KMS-11 (cell line): Measurements from ENCODE around the gene DPH6.
"Not testable (repeated sequence)": the region's sequence is repeated elsewhere in the genome, so short reads cannot be mapped to it uniquely, and the experiment has no call there.

Experiments used
- H2AFZ ChIP-seq: fragments of 200-600 bp; sonication (generic); 2 replicates; pipeline ENCODE4 v1.6.1; 2016; ENCODE audit warnings: antibody characterized with exemption, mixed run types, low read depth
- H3K27ac ChIP-seq: fragments of 200-600 bp; sonication (generic); 2 replicates; pipeline ENCODE4 v1.6.1; 2016; ENCODE audit warnings: mild to moderate bottlenecking, mixed run types
- H3K27me3 ChIP-seq: fragments of 200-600 bp; sonication (generic); 2 replicates; pipeline ENCODE4 v1.6.1; 2017; ENCODE audit warnings: mild to moderate bottlenecking, low read depth, mixed run types, moderate library complexity; ENCODE audit not compliant: insufficient read depth
- H3K36me3 ChIP-seq: fragments of 200-600 bp; sonication (generic); 2 replicates; pipeline ENCODE4 v1.6.1; 2017; ENCODE audit warnings: mild to moderate bottlenecking, mixed run types; ENCODE audit not compliant: insufficient read depth
- H3K4me1 ChIP-seq: fragments of 200-600 bp; sonication (generic); 2 replicates; pipeline ENCODE4 v1.6.1; 2016; ENCODE audit warnings: mild to moderate bottlenecking, low read depth, mixed run types; ENCODE audit not compliant: poor library complexity, severe bottlenecking
- H3K4me2 ChIP-seq: fragments of 200-600 bp; sonication (generic); 2 replicates; pipeline ENCODE4 v1.7.0; 2016; ENCODE audit warnings: mild to moderate bottlenecking, mixed run types
- H3K4me3 ChIP-seq: fragments of 200-600 bp; sonication (generic); IDR thresholded peaks from 2 replicates; pipeline ENCODE4 v1.6.1; 2017; ENCODE audit warnings: low read depth, low read length, mixed read lengths; ENCODE audit not compliant: insufficient read depth
- H3K79me2 ChIP-seq: fragments of 200-600 bp; sonication (generic); 2 replicates; pipeline ENCODE4 v1.6.1; 2016; ENCODE audit warnings: low read depth, mixed run types; ENCODE audit not compliant: insufficient read depth
- H3K9ac ChIP-seq: fragments of 200-600 bp; sonication (generic); 2 replicates; pipeline ENCODE4 v1.6.1; 2016; ENCODE audit warnings: mild to moderate bottlenecking, mixed run types
- H4K20me1 ChIP-seq: fragments of 200-600 bp; sonication (generic); 2 replicates; pipeline ENCODE4 v1.6.1; 2016; ENCODE audit warnings: mild to moderate bottlenecking, mixed run types; ENCODE audit not compliant: insufficient read depth
- CTCF ChIP-seq: fragments of 200-600 bp; sonication (generic); conservative IDR thresholded peaks from 2 replicates; pipeline ENCODE4 v1.6.1; 2017; ENCODE audit warnings: low read depth, mild to moderate bottlenecking, antibody characterized with exemption, low read length, moderate library complexity, mixed read lengths

Gene DPH6

GRCh38 chr15:35349916-35350315, 196.0 kb downstream of the DPH6 start:
- Histone ChIP-seq H3K36me3 (no peaks in the 10 kb centered on the region), H2AFZ (no peak overlapping the region), H3K79me2 (no peaks in the 10 kb centered on the region)

GRCh38 chr15:35330916-35331315, 215.0 kb downstream of the DPH6 start:
- no peaks in the 10 kb centered on the region for H4K20me1 ChIP-seq
- H3K36me3 ChIP-seq: no peaks in the 10 kb centered on the region
- no peaks in the 10 kb centered on the region for H3K79me2 ChIP-seq
- no peak overlapping the region for H3K9ac ChIP-seq
- no peak overlapping the region for H2AFZ ChIP-seq
- H3K4me3 ChIP-seq: no peak overlapping the region
- no peak for TF ChIP-seq CTCF
- H3K27ac ChIP-seq: no peak overlapping the region
- H3K27me3 ChIP-seq: no peaks in the 10 kb centered on the region
- no peak overlapping the region for H3K4me2 ChIP-seq
- H3K4me1 ChIP-seq: no peaks in the 10 kb centered on the region

More at GRCh38 chr15:35349916-35350315, 196.0 kb downstream of the DPH6 start:
- H3K4me2 ChIP-seq: no peak overlapping the region
- H4K20me1 ChIP-seq: no peaks in the 10 kb centered on the region
- no peaks in the 10 kb centered on the region for H3K4me1 ChIP-seq
- no peak overlapping the region for H3K27ac ChIP-seq
- no peak overlapping the region for H3K9ac ChIP-seq
- H3K4me3 ChIP-seq: no peak overlapping the region
- TF ChIP-seq CTCF: no peak
- H3K27me3 ChIP-seq: no peaks in the 10 kb centered on the region

- no peak for TF ChIP-seq CTCF
- Histone ChIP-seq H3K27me3 (no peaks in the 10 kb centered on the region), H3K4me1 (no peaks in the 10 kb centered on the region), H3K9ac (no peak overlapping the region), H3K79me2 (no peaks in the 10 kb centered on the region), H2AFZ (no peak overlapping the region), H3K4me2 (no peak overlapping the region), H3K4me3 (no peak overlapping the region), H3K36me3 (no peaks in the 10 kb centered on the region), H3K27ac (no peak overlapping the region), H4K20me1 (no peaks in the 10 kb centered on the region)
Measured at GRCh38 chr15:35330048-35330695, 215.8 kb downstream of the DPH6 start.

GRCh38 chr15:35329521-35329961, 216.4 kb downstream of the DPH6 start:
- no peak overlapping the region for H3K9ac ChIP-seq
- no peak overlapping the region for H3K4me2 ChIP-seq
- H2AFZ ChIP-seq: no peak overlapping the region
- no peaks in the 10 kb centered on the region for H3K79me2 ChIP-seq
- no peaks in the 10 kb centered on the region for H4K20me1 ChIP-seq
- H3K4me1 ChIP-seq: no peaks in the 10 kb centered on the region
- no peak overlapping the region for H3K27ac ChIP-seq
- no peaks in the 10 kb centered on the region for H3K27me3 ChIP-seq
- TF ChIP-seq CTCF: no peak
- H3K36me3 ChIP-seq: no peaks in the 10 kb centered on the region
- no peak overlapping the region for H3K4me3 ChIP-seq

GRCh38 chr15:35328836-35329235, 217.1 kb downstream of the DPH6 start:
- not testable (repeated sequence) for H2AFZ ChIP-seq, H3K9ac ChIP-seq, H3K27ac ChIP-seq, H3K4me2 ChIP-seq, H3K27me3 ChIP-seq, H3K4me1 ChIP-seq, H3K36me3 ChIP-seq, H3K79me2 ChIP-seq, H3K4me3 ChIP-seq, H4K20me1 ChIP-seq
